ENCODE data around the gene KIF26A. TPM values are rescaled to one million over a fixed set of nuclear protein-coding genes. Genes with fewer than 3 reads are reported as not detected.

The KIF26A gene
- total RNA-seq (2022; extraction: Qiagen RNA extraction): 1.9 to 4.4 TPM (median 3.7 TPM) in 5 replicates

GRCh38 chr14:104138098-104138717 lies at the start of gene KIF26A:
Gene KIF26A, plus strand, starts transcription at chr14:104138587. Its CDS starts 136 bp downstream, at chr14:104138723.

Other genes with a start within 250 kb of the KIF26A start
- not detected in 5 replicates for gene TDRD9, start 210.1 kb upstream of the KIF26A start, total RNA-seq (2022; extraction: Qiagen RNA extraction)
- gene RD3L, start 196.1 kb upstream of the KIF26A start, total RNA-seq (2022; extraction: Qiagen RNA extraction): not detected in 5 replicates
- 0.03 to 0.06 TPM (median 0.05 TPM) in 3 of 5 replicates, not detected in the others for gene ASPG, start 52.9 kb upstream of the KIF26A start, total RNA-seq (2022; extraction: Qiagen RNA extraction)